A549 (cell line): ENCODE measurements around the gene CHD9.

Experiments used
- CHD2 ChIP-seq: fragments of 150-350 bp; IDR thresholded peaks from 2 replicates; pipeline ENCODE4 v1.6.1; 2014; ENCODE audit warnings: low read length; ENCODE audit not compliant: partially characterized antibody
- EHMT2 ChIP-seq: fragments of 200-600 bp; sonication (generic); IDR thresholded peaks from 2 replicates; pipeline ENCODE4 v1.6.1; 2016; ENCODE audit warnings: antibody characterized with exemption, low read depth, mild to moderate bottlenecking, moderate library complexity
- FOSL2 ChIP-seq, 2 experiments: fragments of 450-650 bp in 1 of 2; fragments of >200 bp in 1 of 2; sonication (Bioruptor Twin) in 1 of 2; formaldehyde crosslinking; IDR thresholded peaks; 2 replicates each; pipeline versions ENCODE4 v1.5.0 to v1.6.1; 2016 to 2020; ENCODE audit warnings: mild to moderate bottlenecking in 1 of 2, moderate library complexity in 1 of 2
- MAFK ChIP-seq: fragments of 450-650 bp; IDR thresholded peaks from 2 replicates; pipeline ENCODE4 v1.6.1; 2014; ENCODE audit not compliant: partially characterized antibody
- POLR2A ChIP-seq: IDR thresholded peaks from 2 replicates; pipeline ENCODE4 v1.6.1; 2012; ENCODE audit warnings: mild to moderate bottlenecking, low read length
- TF ChIP-seq, protein P1 (sequence below): fragments of >200 bp; sonication (Bioruptor Twin); formaldehyde crosslinking; IDR thresholded peaks from 3 replicates; pipeline ENCODE4 v1.5.1; 2016

DNA sequence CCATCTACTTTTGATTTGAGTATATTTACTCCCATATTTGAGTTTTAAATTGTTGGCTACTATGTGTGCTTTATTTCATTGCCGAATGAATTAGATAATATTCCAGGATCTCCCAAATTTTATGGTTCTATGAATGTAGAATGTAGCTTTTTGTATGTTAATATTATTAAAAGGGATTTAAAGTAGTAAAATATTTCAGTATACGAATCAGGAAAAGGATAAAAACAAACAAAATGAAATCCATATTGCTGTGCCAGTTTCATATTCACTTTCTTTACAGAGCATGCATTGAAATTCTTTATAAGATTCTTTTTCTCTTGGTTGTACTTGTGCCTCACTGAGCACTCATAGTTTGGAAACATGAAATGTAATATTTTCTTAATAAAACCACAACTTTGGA, 155.1 kb downstream of the CHD9 start:
- no peak for TF ChIP-seq MAFK
- no peak for TF ChIP-seq EHMT2
- TF ChIP-seq, protein P1, sequence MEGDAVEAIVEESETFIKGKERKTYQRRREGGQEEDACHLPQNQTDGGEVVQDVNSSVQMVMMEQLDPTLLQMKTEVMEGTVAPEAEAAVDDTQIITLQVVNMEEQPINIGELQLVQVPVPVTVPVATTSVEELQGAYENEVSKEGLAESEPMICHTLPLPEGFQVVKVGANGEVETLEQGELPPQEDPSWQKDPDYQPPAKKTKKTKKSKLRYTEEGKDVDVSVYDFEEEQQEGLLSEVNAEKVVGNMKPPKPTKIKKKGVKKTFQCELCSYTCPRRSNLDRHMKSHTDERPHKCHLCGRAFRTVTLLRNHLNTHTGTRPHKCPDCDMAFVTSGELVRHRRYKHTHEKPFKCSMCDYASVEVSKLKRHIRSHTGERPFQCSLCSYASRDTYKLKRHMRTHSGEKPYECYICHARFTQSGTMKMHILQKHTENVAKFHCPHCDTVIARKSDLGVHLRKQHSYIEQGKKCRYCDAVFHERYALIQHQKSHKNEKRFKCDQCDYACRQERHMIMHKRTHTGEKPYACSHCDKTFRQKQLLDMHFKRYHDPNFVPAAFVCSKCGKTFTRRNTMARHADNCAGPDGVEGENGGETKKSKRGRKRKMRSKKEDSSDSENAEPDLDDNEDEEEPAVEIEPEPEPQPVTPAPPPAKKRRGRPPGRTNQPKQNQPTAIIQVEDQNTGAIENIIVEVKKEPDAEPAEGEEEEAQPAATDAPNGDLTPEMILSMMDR = no peak
- TF ChIP-seq FOSL2 (IDR thresholded peaks at IDR 0.05) = no peak
- no peak for TF ChIP-seq FOSL2 (CRISPR knock-in tag; IDR thresholded peaks at IDR 0.05)
- no peak for TF ChIP-seq POLR2A
- TF ChIP-seq CHD2 = no peak
